ENCODE results near the gene FIG4.

DNA sequence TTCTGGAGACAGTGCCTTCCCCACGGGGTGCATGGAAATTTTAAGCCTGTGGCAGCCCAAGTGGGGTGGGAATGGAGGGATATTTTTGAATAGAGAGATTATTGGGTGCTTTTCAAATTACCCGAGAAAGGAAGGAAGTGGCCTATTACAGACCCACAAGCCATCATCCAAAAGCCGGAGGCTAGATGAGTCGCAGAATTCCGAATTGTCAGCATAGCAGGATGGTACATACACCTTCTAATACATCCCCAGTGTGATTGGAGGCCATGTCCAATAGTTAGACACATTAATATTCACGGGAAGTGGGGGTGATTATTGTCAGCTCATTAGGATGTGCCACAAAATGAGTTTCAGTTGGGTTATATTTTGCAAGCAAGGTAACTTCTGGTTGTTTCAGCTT is 133.0 kb downstream of the FIG4 start:
- TF ChIP-seq EP300 (IDR thresholded peaks at IDR 0.05) (no peak), CTCF (IDR thresholded peaks at IDR 0.05) (no peak), POLR2A (IDR thresholded peaks at IDR 0.05) (no peak)

Data from gastroesophageal sphincter (tissue), 3 donors.